Activated naive CD8-positive, alpha-beta T cell treated with anti-CD3 and anti-CD28 coated beads, Interleukin-2, amount 50 U/mL, for 24 hours (primary cell): Measurements from ENCODE around the gene SLFN12.
"Not testable (repeated sequence)": the region's sequence is repeated elsewhere in the genome, so short reads cannot be mapped to it uniquely, and the experiment has no call there.

Experiments used
- ATAC-seq: fragments of 150-1000 bp; cut with Tn5 transposase; one replicate; pipeline ENCODE4 v1.10.0; 2021
- DNase-seq: peaks from one replicate; pipeline ENCODE4 v3.0.0; 2021
- H3K27ac Mint-ChIP-seq: one replicate; pipeline ENCODE4 v1.8.0; 2021; ENCODE audit warnings: mild to moderate bottlenecking, mixed read lengths
- H3K27me3 Mint-ChIP-seq: one replicate; pipeline ENCODE4 v1.8.0; 2021; ENCODE audit warnings: mixed read lengths
- H3K36me3 Mint-ChIP-seq: one replicate; pipeline ENCODE4 v1.8.0; 2021; ENCODE audit warnings: low read depth, mixed read lengths
- H3K4me1 Mint-ChIP-seq: one replicate; pipeline ENCODE4 v1.8.0; 2021; ENCODE audit warnings: mixed read lengths
- H3K4me3 Mint-ChIP-seq: one replicate; pipeline ENCODE4 v1.8.0; 2021; ENCODE audit warnings: mild to moderate bottlenecking, moderate library complexity, mixed read lengths
- H3K9me3 Mint-ChIP-seq: one replicate; pipeline ENCODE4 v1.8.0; 2021; ENCODE audit warnings: mixed read lengths

The SLFN12 gene

DNA sequence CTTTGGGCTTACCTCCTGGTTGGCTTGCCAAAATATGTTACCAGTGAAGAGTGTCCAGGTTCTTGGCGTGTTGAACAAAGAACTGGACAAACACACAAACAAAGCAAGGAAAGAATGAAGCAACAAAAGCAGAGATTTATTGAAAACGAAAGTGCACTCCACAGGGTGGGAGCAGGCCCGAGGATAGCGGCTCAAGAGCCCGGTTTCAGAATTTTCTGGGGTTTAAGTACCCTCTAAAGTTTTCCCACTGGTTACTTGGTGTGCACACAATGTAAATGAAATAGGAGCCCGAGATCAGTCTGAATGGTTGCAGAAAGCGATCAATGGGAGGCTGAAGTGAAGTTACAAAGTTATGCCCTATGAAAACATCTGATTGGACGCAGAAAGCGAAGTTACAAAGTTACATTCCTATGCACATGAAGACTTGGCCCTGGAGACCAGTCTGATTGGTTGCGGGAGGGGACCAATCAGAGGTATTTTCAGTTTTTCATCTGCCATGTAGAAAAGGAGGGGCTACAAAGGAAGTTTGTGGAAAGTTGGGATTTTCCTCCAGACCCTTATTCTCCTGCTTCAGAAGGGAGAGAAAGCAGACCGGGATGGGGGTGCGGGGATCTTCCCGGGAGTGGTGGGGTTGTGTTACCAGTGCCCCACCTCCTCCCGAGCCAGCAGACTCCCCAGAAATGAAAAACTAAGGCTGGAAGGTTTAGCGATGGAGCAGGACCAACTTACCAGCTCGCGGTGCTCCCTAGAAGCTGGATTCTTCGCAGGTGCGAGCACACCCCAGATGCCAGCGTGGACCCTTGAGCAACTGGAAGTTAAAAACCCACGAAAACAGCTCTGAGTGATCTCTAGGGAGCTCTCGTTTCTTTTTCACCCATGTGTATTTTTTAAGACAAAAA, at the start of gene SLFN12:
Gene SLFN12 (minus strand): TSS at position 325 of the 899 bp plus-strand sequence. CDS start 9,472 bp downstream, outside the sequence.
- Mint-ChIP-seq H3K36me3 (no peaks in the 10 kb centered on the region), H3K4me1 (peaks cover 43% of the 10 kb centered on the region), H3K4me3 (peak within 1 kb of the TSS; percentile 89), H3K9me3 (no peaks in the 10 kb centered on the region), H3K27ac (peak within 1 kb of the TSS; percentile 88), H3K27me3 (no peaks in the 10 kb centered on the region)
- ATAC-seq (peak; percentile 79), DNase-seq (peak; percentile 36)

DNA sequence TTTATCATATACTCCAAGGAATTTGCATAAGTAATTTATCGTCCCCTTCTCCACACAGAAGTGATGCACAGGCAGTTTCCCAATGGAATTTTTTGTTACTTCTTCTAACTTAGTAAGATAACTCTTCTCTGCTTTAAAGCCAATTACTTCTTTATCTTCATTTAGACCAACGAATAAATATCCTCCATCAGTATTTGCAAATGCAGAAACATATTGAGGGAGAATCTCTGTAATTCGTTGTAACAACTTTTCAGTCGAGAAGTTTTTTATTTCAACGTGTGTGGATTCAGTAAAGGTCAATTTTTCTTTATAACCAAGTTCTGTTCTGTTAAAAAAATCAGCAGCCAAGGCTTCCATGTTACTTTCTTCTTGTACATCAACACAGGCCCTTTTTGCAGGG, 47.0 kb upstream of the SLFN12 start:
- Mint-ChIP-seq H3K4me3 (no peak overlapping the region), H3K9me3 (peaks cover 30% of the 10 kb centered on the region), H3K27ac (no peak overlapping the region), H3K4me1 (peaks cover 5% of the 10 kb centered on the region), H3K27me3 (no peaks in the 10 kb centered on the region), H3K36me3 (peaks cover 75% of the 10 kb centered on the region)
- no peak for ATAC-seq
- no peak for DNase-seq

DNA sequence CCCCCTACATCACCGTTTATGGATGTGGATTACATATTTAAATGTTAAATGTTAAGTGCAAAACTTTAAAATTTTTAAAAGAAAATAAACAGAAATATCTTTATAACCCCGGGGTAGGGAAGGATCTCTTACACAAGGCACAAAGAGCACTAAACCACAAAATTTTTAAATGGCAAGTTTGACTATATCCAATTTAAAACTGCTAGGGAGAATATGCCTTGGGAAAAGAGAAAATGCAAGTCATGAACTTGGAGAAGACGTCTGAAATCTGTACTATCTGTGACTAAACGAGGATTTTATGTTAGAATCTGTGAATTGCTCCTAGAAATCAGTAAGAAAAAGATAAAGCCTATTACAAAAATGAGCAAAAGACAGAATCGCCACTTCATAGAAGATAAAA, 44.9 kb upstream of the SLFN12 start:
- H3K4me3 Mint-ChIP-seq, result no peak overlapping the region
- peaks cover 3% of the 10 kb centered on the region for H3K4me1 Mint-ChIP-seq
- DNase-seq, result no peak
- ATAC-seq, result no peak
- peaks cover 78% of the 10 kb centered on the region for H3K36me3 Mint-ChIP-seq
- peaks cover 30% of the 10 kb centered on the region for H3K9me3 Mint-ChIP-seq
- no peaks in the 10 kb centered on the region for H3K27me3 Mint-ChIP-seq
- no peak overlapping the region for H3K27ac Mint-ChIP-seq

DNA sequence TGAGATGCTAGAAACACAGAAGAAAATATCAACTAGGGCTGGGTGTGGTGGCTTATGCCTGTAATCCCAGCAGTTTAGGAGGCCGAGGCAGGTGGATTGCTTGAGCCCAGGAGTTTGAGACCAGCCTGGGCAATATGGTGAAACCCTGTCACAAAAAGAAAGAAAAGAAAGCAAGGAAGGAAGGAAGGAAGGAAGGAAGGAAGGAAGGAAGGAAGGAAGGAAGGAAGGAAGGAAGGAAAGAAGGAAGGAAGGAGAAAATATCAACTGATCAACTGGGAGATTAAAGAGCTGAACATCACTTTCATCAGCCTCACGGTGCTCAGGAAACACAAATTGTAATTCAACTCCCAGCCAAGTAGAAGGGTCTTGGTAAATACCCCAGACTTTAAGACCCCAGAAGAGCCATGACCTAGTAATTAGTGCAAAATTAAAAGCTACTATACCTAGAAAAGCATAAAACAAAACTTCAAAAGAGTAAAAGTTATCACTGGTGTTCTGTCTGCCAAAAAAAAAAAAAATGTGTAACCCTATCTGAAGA, 44.1 kb upstream of the SLFN12 start:
- peaks cover 6% of the 10 kb centered on the region for H3K4me1 Mint-ChIP-seq
- H3K36me3 Mint-ChIP-seq, result peaks cover 78% of the 10 kb centered on the region
- no peaks in the 10 kb centered on the region for H3K27me3 Mint-ChIP-seq
- peaks cover 35% of the 10 kb centered on the region for H3K9me3 Mint-ChIP-seq
- ATAC-seq, result no peak
- DNase-seq, result no peak
- no peak overlapping the region for H3K4me3 Mint-ChIP-seq
- H3K27ac Mint-ChIP-seq, result no peak overlapping the region

DNA sequence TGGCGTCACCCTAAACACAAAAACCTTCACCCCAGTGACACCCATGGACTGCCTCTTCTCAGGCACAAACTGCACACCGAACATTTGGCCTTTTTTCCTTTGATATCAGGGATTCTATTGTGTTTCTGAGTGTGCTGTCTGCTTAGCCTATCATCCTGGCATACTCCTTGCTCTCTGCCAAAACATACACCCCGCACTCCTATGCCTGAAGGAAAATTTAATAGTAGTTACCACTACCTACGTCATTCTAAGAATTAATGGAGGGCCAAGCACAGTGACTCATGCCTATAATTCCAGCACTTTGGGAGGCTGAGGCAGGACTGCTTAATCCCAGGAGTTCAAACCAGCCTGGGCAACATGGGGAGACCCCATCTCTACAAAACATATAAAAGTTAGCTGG, 36.2 kb upstream of the SLFN12 start:
- ATAC-seq (no peak), DNase-seq (no peak)
- no peak overlapping the region for H3K4me3 Mint-ChIP-seq
- no peak overlapping the region for H3K27ac Mint-ChIP-seq
- H3K27me3 Mint-ChIP-seq, result no peaks in the 10 kb centered on the region
- peaks cover 23% of the 10 kb centered on the region for H3K4me1 Mint-ChIP-seq
- peaks cover 19% of the 10 kb centered on the region for H3K9me3 Mint-ChIP-seq
- peaks cover 30% of the 10 kb centered on the region for H3K36me3 Mint-ChIP-seq

DNA sequence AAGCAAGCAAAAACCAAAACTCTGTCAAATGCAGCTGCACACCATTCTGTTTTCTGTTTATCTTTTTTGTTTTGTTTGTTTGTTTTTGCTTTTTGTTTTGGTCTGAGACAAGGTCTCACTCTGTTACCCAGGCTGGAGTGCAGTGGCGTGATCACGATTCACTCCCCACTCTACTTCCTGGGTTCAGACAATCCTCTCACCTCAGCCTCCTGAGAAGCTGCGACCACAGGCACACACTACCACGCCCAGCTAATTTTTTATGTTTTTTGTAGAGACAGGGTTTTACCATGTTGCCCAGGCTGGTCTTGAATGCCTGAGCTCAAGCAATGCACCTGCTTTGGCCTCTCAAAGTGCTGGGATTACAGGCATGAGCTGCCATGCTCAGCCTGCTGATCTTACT, 35.5 kb upstream of the SLFN12 start:
- ATAC-seq, result no peak
- H3K36me3 Mint-ChIP-seq, result peaks cover 23% of the 10 kb centered on the region
- peaks cover 26% of the 10 kb centered on the region for H3K4me1 Mint-ChIP-seq
- H3K4me3 Mint-ChIP-seq, result no peak overlapping the region
- DNase-seq, result no peak
- no peaks in the 10 kb centered on the region for H3K27me3 Mint-ChIP-seq
- peaks cover 14% of the 10 kb centered on the region for H3K9me3 Mint-ChIP-seq
- no peak overlapping the region for H3K27ac Mint-ChIP-seq

DNA sequence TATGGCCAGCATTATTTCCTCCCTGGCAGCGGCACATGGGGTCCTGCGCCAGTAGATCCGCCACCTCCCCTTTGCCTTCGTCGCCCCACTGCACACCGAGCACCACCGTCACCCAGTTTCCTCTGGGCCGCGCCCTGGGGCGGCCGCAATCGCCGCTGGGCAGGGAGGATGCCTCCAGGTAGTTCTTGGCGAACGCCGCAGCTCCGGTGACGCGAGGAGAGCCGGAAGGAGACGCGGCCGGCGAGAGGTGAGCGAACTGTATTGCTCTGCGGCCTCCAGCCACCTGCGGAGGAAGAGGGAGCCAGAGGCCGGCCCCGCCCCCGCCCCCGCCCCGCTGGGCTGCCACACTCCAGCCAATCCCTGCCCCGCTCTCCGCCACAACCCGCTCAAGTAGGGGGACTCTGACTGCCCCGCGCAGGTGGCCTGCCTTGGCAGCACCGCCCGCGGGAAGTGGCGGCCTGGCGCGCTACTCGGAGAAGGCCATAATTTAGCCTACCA, 28.1 kb upstream of the SLFN12 start:
- Mint-ChIP-seq H3K4me3 (peak overlapping the region; percentile 69), H3K27ac (peak overlapping the region; percentile 65), H3K9me3 (peaks cover 11% of the 10 kb centered on the region), H3K27me3 (no peaks in the 10 kb centered on the region), H3K4me1 (peaks cover 19% of the 10 kb centered on the region), H3K36me3 (peaks cover 12% of the 10 kb centered on the region)
- DNase-seq (peak; percentile 59), ATAC-seq (peak; percentile 88)

DNA sequence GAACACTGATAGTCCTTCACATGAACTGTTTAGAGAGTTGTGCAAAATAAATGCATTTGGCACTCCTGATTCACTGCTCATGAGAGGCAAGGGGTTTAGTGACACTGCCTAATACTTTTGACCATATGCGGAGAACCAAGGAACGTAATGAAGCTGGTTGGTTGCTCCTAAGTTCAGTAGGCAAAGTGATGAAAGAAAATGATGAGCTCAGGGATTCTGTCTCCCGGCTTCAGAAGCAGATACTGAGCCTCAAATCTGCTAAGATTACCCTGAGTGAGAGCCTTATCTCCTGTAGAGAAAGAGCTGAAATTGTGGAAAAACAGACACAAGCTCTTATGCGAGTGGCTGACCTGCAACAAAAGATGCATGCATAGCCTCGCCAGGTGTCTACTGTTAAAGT, 21.7 kb upstream of the SLFN12 start:
- H3K4me3 Mint-ChIP-seq, H3K36me3 Mint-ChIP-seq, H3K27ac Mint-ChIP-seq, H3K9me3 Mint-ChIP-seq, ATAC-seq, H3K27me3 Mint-ChIP-seq, DNase-seq, H3K4me1 Mint-ChIP-seq: not testable (repeated sequence)

DNA sequence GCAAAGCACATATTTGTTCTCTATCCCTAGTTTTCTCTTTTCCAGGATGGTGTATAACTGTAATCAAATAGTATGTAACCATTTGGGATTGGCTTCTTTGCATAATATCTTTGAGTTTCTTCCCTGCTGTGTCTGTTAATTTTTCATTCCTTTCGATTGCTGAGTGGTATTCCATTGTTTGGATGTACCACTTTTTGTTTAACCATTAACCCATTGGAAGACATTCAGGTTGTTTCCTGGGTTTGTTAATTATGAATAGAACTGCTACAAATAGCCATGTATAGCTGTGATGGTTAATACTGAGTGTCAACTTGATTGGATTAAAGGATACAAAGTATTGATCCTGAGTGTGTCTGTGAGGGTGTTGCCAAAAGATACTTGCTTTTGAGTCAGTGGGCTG, 20.9 kb upstream of the SLFN12 start:
- Mint-ChIP-seq H3K4me3 (no peak overlapping the region), H3K27ac (no peak overlapping the region), H3K9me3 (peaks cover under 1% of the 10 kb centered on the region), H3K27me3 (no peaks in the 10 kb centered on the region), H3K4me1 (peaks cover 8% of the 10 kb centered on the region), H3K36me3 (peaks cover 1% of the 10 kb centered on the region)
- DNase-seq, result no peak
- ATAC-seq, result no peak

DNA sequence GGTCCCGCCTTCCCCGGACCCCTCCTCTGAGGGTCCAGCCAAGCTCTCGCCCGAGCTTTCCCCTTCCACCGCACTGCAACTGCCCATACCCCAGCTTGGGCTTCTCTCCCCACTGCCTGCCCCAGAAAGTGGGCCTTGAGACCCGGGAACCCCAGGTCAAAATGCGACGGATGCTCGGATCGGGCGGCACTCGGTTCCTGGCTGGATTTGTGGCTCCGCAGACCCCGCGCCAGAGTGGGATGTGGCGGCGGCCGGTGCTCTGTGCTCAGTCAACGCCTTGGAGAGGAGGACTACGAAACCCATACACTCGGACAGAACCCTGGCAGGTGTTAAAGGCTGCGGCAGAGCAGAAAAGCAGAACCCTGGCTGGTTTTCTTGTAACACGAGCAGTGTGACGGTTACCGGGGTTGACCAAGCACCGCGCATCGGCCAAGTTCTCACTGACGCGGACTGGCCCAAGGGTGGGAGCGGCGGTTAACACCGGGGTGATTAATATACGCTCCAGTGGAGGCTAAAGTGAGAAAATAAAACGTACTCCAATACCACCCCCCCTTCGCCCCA, 17.2 kb upstream of the SLFN12 start:
- Mint-ChIP-seq H3K9me3 (no peaks in the 10 kb centered on the region), H3K27ac (no peak overlapping the region), H3K27me3 (no peaks in the 10 kb centered on the region), H3K36me3 (peaks cover 3% of the 10 kb centered on the region), H3K4me1 (peaks cover 24% of the 10 kb centered on the region), H3K4me3 (peak overlapping the region; percentile 68)
- ATAC-seq (no peak), DNase-seq (no peak)

DNA sequence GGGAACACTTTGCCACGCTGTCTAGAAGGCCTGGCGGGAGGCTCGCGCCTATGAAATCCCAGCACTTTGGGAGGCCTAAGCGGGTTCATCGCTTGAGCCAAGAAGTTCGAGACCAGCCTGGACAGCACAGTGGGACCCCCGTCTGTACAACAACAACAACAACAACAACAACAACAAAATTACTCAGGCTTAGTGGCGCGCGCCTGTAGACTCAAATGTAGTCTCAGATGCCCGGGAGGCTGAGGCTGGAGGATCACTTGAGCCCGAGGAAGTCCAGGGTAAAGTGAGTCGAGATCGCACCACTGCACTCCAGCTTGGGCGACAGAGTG, 16.6 kb upstream of the SLFN12 start:
- H3K9me3 Mint-ChIP-seq, result no peaks in the 10 kb centered on the region
- ATAC-seq (no peak), DNase-seq (no peak)
- H3K27me3 Mint-ChIP-seq, result no peaks in the 10 kb centered on the region
- H3K27ac Mint-ChIP-seq, result peak overlapping the region; percentile 75
- H3K36me3 Mint-ChIP-seq, result peaks cover 3% of the 10 kb centered on the region
- peak overlapping the region; percentile 71 for H3K4me3 Mint-ChIP-seq
- peaks cover 24% of the 10 kb centered on the region for H3K4me1 Mint-ChIP-seq

DNA sequence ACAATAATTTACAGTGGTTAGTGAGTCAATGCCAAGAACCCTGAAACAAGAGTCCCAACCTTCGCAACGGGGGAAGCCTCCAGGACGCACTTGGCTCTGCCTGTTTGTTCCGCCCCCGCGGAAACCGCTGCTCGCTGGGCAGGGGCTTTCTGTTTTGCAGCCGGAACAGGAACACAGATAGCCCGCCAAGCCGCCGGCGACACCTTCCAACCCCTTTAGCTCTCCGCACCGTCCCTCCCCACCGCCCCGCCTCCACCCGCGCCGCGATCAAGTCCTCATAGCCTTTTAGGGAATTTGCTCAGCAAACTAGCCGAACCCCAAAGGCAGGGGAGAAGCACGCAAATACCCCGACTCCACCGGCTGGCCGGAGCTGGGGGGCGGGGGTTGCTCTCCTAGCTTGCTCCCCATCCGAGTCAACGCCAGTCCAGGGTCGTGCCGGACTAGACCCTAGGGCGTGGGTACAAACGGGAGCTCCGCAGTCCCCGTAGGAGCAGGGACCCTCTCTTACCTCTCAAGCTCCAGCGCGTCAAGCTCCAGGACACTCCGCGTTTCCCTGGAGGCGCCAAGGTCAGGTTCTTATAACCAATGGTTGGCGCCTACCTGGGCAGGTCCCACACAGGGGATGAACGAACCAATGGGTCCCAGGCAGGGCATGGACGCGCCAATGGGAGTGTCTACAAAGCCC, 16.1 kb upstream of the SLFN12 start, which contains the start of gene SLFN13:
Gene SLFN13 (minus strand): TSS at position 553 of the 685 bp plus-strand sequence. CDS start 3,086 bp downstream, outside the sequence.
- Mint-ChIP-seq H3K4me1 (peaks cover 24% of the 10 kb centered on the region), H3K9me3 (no peaks in the 10 kb centered on the region), H3K27ac (peak within 1 kb of the TSS; percentile 75), H3K4me3 (peak within 1 kb of the TSS; percentile 71), H3K36me3 (peaks cover 3% of the 10 kb centered on the region), H3K27me3 (no peaks in the 10 kb centered on the region)
- DNase-seq (peak; percentile 94), ATAC-seq (peak; percentile 98)

DNA sequence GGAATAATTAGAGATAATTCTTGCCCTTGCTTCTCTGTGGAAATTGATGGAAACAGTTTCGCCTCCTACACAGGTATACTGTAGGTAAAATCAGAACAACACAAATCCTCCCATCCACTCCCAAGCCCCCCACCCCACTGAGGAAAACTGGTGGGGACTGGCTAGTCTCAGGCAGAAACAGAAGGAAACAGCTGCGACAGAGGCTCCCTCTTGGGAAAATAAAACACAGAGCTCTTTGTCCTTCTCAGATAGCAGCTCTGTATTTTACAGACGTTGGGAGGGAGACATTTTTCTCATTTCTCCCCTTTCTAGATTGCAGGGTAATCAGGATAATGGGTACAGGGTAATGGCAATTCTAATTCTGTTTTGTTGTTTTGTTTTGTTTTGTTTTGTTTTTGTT, 15.2 kb upstream of the SLFN12 start:
- Mint-ChIP-seq H3K27ac (no peak overlapping the region), H3K27me3 (no peaks in the 10 kb centered on the region), H3K4me1 (peaks cover 24% of the 10 kb centered on the region), H3K4me3 (peak overlapping the region; percentile 71), H3K9me3 (no peaks in the 10 kb centered on the region), H3K36me3 (peaks cover 3% of the 10 kb centered on the region)
- ATAC-seq (no peak), DNase-seq (no peak)

DNA sequence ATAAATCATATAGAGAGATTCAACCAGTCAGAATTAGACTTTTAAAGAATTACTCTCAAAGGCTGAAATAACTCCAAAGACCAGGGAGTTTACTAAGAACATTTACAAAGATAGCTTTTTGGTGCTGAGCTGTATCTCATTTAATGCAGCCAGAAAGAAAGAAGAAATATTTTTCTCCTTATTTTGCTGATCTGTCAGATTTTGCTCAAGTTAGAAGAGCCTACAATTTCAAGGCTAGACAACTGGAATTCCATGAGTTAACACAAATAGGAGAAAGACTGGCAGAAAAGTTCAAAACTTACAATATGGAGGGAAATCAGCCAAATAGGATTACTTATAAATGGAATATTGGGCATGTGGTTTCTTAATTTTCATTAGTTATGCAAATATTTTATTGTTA, 6.1 kb upstream of the SLFN12 start:
- Mint-ChIP-seq H3K4me1 (peaks cover 7% of the 10 kb centered on the region), H3K27me3 (no peaks in the 10 kb centered on the region), H3K4me3 (no peak overlapping the region), H3K9me3 (no peaks in the 10 kb centered on the region), H3K27ac (no peak overlapping the region), H3K36me3 (peaks cover 5% of the 10 kb centered on the region)
- no peak for ATAC-seq
- DNase-seq, result no peak
